Activated T-helper 1 cell treated with Interleukin-2 at 50 U/mL for 16 hours (primary cell): ENCODE data around the gene LAMB1.

Experiments used
- DNase-seq: peaks from one replicate; pipeline ENCODE4 v3.0.0-alpha.2; 2020; ENCODE audit warnings: low read depth

The LAMB1 gene

DNA sequence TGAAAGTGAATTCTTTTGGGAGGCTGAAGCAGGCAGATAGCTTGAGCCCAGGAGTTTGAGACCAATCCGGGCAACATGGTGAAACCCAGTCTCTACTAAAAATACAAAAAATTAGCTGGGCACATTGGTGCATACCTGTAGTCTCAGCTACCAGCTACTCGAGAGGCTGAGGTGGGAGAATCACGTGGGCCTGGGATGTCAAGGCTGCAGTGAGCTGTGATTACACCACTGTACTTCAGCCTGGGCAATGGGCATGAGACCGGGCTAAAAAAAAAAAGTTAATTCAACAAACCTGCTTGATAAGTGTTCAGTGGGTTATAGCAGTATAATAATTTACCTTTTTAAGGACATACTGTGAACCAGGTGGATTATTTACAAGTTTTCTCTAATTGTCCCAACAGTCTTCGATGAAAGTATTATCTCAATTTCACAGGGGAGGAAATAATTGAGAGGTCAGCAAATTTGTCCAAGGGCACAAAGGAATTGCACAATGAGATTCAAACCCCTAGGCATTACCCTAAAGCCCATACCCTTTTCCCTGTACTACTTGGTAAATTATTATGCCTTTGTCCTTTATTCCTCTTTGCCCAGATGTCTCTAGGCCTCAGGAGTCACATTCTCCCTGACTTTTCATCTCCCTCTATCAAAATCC is 125.1 kb downstream of the LAMB1 start:
- no peak for DNase-seq

DNA sequence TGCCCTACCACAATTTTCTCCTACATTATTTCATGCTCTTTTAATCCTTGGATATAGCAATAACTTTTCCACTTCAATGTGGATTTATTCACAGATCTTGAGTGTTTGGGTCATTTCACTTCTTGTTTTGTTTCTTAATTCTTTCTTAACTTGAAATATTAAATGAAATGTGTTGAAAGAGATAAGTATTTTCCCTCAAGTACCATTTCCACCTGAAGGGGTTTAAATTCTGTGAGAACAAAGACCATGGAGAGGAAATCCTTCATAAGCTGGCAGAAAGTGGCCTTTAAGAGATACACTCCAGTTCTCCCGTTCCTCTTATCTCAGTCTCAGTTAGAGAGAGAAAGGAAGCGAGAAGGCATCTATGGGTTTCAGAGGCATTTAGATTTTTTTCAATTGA is 126.0 kb downstream of the LAMB1 start:
- no peak for DNase-seq

DNA sequence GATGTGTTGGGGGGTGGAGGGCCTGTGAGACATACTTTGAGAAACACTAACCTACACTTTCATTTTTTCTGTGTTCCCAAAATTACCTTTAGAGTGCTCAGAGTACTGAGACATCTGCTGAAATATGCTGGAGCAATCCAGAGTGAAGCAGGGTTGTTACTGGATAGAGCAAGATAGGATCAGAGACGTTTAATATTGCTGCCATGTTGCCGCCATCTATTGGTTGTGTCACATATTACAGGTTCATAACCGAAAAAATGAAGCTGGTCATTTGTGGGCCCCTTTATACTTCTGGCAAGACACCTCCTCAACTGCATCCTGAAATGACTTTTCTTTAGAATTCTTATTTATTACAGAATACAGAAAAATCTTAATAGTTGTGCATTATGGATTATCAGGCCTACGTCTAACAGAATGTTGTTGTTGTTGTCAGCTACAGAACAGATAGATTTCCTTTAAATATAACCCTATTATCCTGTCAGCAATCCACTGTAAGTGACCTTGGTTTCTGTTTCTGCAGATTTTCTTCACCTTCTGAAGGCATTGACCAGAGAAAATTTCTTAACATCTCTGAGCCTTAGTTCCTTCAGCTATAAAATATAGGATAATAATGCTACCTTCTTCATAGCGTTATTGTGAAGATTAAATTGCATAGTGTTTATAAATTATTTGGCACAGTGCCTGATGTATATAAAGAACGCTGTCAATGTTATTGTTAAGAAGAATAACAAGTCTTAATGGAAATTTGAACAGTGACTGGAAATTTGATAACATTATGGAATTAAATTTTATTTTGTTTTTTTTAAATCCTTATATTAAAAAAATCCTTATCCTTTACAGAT is 128.1 kb downstream of the LAMB1 start:
- DNase-seq, result no peak

DNA sequence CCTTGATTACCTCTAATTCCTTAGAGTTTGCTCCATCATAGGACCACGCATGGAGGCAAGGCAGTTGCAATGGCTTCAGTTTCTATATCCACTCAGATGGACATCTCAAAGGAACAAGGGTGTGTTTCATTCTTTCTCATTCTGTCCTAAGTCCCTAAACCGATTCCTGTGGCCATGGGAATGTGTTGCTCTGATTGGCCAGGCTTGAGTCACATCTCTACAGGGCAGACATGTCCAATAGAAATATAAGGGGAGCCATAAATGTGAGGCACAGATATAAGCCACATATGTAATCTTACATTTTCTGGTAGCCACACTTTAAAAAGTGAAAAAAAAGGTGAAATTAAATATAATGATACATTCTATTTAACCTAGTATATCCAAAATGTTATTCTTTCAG is 128.8 kb downstream of the LAMB1 start:
- no peak for DNase-seq
